BJ (cell line): Measurements from ENCODE around the gene HSD17B1. TPM values are rescaled to one million over a fixed set of nuclear protein-coding genes. Genes with fewer than 3 reads are reported as not detected.
"Not testable (repeated sequence)": the region's sequence is repeated elsewhere in the genome, so short reads cannot be mapped to it uniquely, and the experiment has no call there.

Experiments
- CTCF ChIA-PET: fragments of 350-600 bp; formaldehyde crosslinking; extraction: SDS; loops from one replicate; lab custom pipeline; 2021; ENCODE audit warnings: antibody characterized with exemption, inconsistent platforms; lab: Yijun Ruan, JAX
- POLR2A ChIA-PET: fragments of 300-600 bp; sonication (Branson Sonifier 250); formaldehyde crosslinking; extraction: SDS; loops from one replicate; lab custom pipeline; 2021; ENCODE audit warnings: antibody characterized with exemption; lab: Charles Lee
- DNase-seq: peaks from one replicate; pipeline ENCODE4 v3.0.0-alpha.2; 2011; ENCODE audit warnings: low read depth
- H3K27me3 ChIP-seq: 2 replicates; pipeline ENCODE4 v1.6.0; 2011; ENCODE audit warnings: low read length; ENCODE audit not compliant: control insufficient read depth, insufficient read depth
- H3K36me3 ChIP-seq: 2 replicates; pipeline ENCODE4 v1.5.1; 2011; ENCODE audit warnings: low read length; ENCODE audit not compliant: control insufficient read depth, insufficient read depth
- H3K4me3 ChIP-seq: 2 replicates; pipeline ENCODE4 v1.5.1; 2011; ENCODE audit warnings: low read depth, mild to moderate bottlenecking, control low read depth, low read length
- CTCF ChIP-seq: IDR thresholded peaks from 2 replicates; pipeline ENCODE4 v1.5.1; 2011; ENCODE audit warnings: low read depth, mild to moderate bottlenecking, control low read depth, inconsistent platforms, low read length, moderate library complexity; ENCODE audit not compliant: insufficient read depth
- polyA minus RNA-seq: library from RNA; depleted of rRNA, polyadenylated mRNA; stranded (reverse); fragments of >200 nt; gene quantifications from 2 replicates; pipeline ENCODE4 v1.2.3, GENCODE V29; 2011; rRNA and poly(A)+ RNA removed
- polyA plus RNA-seq: library from polyadenylated mRNA; depleted of rRNA; stranded (reverse); fragments of >200 nt; gene quantifications from 2 replicates; pipeline ENCODE4 v1.2.3, GENCODE V29; 2011; rRNA removed

Gene HSD17B1, protein sequence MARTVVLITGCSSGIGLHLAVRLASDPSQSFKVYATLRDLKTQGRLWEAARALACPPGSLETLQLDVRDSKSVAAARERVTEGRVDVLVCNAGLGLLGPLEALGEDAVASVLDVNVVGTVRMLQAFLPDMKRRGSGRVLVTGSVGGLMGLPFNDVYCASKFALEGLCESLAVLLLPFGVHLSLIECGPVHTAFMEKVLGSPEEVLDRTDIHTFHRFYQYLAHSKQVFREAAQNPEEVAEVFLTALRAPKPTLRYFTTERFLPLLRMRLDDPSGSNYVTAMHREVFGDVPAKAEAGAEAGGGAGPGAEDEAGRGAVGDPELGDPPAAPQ
- polyA plus RNA-seq = 0.49 and 0.54 TPM in 2 replicates
- 0.15 and 0.24 TPM in 2 replicates for polyA minus RNA-seq

DNA sequence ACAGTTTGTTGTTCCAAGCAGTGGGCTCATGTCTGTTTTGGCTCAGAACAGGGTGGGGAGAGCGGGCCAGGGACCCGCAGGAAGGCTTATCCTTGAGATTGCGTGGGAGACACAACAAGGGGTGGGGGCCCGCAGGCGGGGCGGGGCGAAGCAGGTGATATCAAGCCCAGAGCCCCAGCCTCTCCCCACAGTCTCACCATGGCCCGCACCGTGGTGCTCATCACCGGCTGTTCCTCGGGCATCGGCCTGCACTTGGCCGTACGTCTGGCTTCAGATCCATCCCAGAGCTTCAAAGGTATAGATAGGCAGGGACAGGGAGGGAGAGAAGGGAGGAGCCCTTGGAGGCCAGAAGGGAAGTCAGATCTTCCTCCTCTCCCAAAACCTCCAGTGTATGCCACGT lies at the start of gene HSD17B1:
TSS of gene HSD17B1 (plus strand) at position 188 of the 400 bp plus-strand sequence. CDS start at position 199, 11 bp downstream.
- CTCF ChIA-PET = interaction anchor here (1.8 kb wide), 1 partner anchor 26 kb away, joined by 4 read pairs; no protein-coding TSS in a partner anchor
- H3K36me3 ChIP-seq, DNase-seq, H3K27me3 ChIP-seq: not testable (repeated sequence)
- peak within 1 kb of the TSS; percentile 95 for H3K4me3 ChIP-seq
- POLR2A ChIA-PET = interaction anchor here (0.6 kb wide), 1 partner anchor 395 kb away, joined by 5 read pairs; no protein-coding TSS in a partner anchor

DNA sequence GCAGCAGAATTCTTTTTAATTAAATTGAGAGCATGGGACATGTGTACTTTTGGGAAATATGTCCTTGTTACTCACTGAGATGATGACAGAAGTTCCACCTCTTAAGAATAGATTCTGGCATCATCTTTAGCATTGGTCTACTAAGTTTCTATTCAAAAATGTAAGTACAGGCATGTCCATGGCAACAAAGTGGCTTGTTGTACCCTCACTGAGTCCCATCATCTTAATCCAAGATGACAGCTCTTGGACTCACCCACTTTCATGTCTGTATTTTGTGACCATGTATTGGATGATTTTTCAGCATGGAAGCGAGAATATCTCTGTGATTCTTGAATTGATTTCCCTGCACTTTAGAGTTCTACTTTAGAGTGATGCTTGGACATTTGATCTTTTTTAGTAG lies 49.8 kb upstream of the HSD17B1 start:
- POLR2A ChIA-PET = no interaction called here
- CTCF ChIA-PET = interaction anchor here (1.3 kb wide), 1 partner anchor 15 kb away, joined by 3 read pairs; no protein-coding TSS in a partner anchor
- Histone ChIP-seq H3K36me3 (peaks cover 5% of the 10 kb centered on the region; the same call in 1 of the 2 replicates), H3K4me3 (no peak overlapping the region), H3K27me3 (no peaks in the 10 kb centered on the region)
- TF ChIP-seq CTCF = no peak
- DNase-seq = no peak

- Histone ChIP-seq H3K36me3 (peaks cover 8% of the 10 kb centered on the region), H3K27me3 (no peaks in the 10 kb centered on the region), H3K4me3 (no peak overlapping the region)
- no peak for TF ChIP-seq CTCF
- ChIA-PET CTCF (interaction anchor here (1.0 kb wide), 1 partner anchor 13 kb away, joined by 3 read pairs; no protein-coding TSS in a partner anchor), POLR2A (no interaction called here)
- no peak for DNase-seq
These were observed 45.1 kb upstream of the HSD17B1 start for GRCh38 chr17:42507671-42508070.

DNA sequence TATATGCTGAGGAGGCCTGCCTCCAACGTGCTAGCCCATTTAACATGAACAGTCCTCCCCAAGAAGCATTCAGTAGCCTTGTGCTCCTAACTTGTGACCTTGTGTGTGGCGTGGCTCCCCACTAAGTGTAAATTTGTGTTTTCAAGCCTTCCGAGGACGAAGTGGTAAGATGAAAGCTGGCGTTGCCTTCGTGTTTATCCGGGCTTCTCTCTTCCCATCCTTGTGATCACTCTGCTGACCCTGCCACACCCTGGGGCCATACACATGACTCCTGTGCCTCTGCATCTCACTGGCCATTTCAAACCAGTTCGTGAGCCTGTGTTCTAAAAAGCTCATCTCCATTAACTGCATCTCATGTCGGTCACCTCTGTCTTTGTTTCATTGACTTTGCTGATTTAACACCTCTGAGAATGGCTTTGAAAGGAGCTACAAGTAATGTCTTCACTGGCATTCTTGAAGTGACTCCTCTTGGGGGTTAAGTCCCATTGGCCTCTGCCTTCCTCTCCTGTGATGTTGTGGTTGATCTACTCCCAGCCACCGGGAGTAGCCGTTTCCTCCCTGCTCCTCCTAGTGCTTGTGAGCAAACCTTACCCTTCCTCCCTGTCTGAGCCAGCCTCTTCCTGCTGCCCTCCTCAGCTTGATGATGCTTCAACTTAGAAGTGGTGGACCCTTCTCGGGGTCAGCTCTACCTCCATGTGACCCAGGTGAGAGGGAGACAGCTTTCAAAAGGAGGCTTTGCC lies 44.1 kb upstream of the HSD17B1 start:
- Histone ChIP-seq H3K36me3 (peaks cover 6% of the 10 kb centered on the region), H3K4me3 (no peak overlapping the region), H3K27me3 (no peaks in the 10 kb centered on the region)
- ChIA-PET POLR2A (no interaction called here), CTCF (interaction anchor here (1.2 kb wide), 1 partner anchor 9 kb away, joined by 6 read pairs; no protein-coding TSS in a partner anchor)
- DNase-seq = no peak
- no peak for TF ChIP-seq CTCF

DNA sequence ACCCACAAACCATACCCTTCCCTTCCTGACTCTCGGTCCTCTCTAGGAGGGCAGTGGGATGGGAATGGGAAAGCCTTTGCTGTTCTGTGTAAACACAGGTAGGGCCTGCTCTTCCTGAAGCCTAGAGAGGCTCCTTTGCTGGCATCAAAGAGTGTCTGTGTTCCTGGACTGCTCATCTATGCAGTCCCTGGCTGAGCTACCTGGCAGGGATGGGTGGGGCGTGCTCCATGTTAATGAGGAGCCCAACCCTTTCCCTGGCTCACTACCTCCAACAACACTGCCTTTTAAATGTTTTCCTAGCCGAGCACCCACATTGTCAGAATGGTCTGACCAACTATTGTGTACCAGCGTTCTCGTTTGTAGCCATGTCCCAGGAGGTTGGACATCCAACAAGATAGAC lies 43.3 kb upstream of the HSD17B1 start:
- ChIA-PET CTCF (interaction anchor here (0.7 kb wide), 1 partner anchor 8 kb away, joined by 3 read pairs; no protein-coding TSS in a partner anchor), POLR2A (no interaction called here)
- Histone ChIP-seq H3K4me3 (no peak overlapping the region), H3K36me3 (peaks cover 11% of the 10 kb centered on the region), H3K27me3 (no peaks in the 10 kb centered on the region)
- TF ChIP-seq CTCF = no peak
- DNase-seq = no peak
